ENCODE data around the gene KDM3B.

DNA sequence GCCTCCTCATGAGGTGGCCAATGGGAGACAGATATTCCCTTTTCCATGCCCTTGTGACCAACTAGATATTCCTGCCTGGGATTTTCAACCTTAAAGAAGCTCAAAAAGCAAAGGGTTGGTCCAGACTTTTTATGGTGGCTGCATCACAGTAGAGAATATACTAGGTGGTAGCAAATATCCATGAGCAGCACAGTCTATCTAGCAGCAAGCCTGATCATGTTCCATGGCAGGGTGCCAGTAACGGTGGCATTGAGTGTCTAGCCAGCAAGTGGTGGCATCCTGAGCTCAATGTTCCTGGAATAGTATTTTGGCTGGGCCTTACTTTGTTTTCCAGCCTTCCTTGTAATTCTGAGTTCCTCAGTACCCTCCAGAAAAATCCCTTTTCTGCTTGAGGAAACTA, 46.7 kb upstream of the KDM3B start:
- no peak for TF ChIP-seq POLR2A (IDR thresholded peaks at IDR 0.05)
- TF ChIP-seq, protein P1, sequence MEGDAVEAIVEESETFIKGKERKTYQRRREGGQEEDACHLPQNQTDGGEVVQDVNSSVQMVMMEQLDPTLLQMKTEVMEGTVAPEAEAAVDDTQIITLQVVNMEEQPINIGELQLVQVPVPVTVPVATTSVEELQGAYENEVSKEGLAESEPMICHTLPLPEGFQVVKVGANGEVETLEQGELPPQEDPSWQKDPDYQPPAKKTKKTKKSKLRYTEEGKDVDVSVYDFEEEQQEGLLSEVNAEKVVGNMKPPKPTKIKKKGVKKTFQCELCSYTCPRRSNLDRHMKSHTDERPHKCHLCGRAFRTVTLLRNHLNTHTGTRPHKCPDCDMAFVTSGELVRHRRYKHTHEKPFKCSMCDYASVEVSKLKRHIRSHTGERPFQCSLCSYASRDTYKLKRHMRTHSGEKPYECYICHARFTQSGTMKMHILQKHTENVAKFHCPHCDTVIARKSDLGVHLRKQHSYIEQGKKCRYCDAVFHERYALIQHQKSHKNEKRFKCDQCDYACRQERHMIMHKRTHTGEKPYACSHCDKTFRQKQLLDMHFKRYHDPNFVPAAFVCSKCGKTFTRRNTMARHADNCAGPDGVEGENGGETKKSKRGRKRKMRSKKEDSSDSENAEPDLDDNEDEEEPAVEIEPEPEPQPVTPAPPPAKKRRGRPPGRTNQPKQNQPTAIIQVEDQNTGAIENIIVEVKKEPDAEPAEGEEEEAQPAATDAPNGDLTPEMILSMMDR (IDR thresholded peaks at IDR 0.05) = no peak
